Upper lobe of left lung (tissue), 4 donors: Measurements from ENCODE around the gene KPNA1.

Source experiments
- CTCF ChIP-seq, 6 experiments: fragments of 450-650 bp in 4 of 6; fragments of 200-600 bp in 2 of 6; sonication (generic) in 2 of 6; IDR thresholded peaks; one replicate each; pipeline ENCODE4 v1.5.1; 2016 to 2019; ENCODE audit warnings: antibody characterized with exemption in 6 of 6
- EP300 ChIP-seq, 4 donors: sonication (generic); formaldehyde crosslinking; IDR thresholded peaks; one replicate each; pipeline ENCODE4 v1.5.1; 2017; ENCODE audit warnings: antibody characterized with exemption in 4 of 4, control low read depth in 2 of 4
- POLR2A ChIP-seq, 4 donors: fragments of 450-650 bp; IDR thresholded peaks; one replicate each; pipeline ENCODE4 v1.5.1; 2016 to 2017; ENCODE audit warnings: antibody characterized with exemption in 4 of 4, mild to moderate bottlenecking in 2 of 4
- POLR2AphosphoS5 ChIP-seq, 2 donors: sonication (generic); formaldehyde crosslinking; IDR thresholded peaks; one replicate each; pipeline ENCODE4 v1.5.1; 2017; ENCODE audit warnings: antibody characterized with exemption in 2 of 2

GRCh38 chr3:122457706-122458105, 57.0 kb downstream of the KPNA1 start:
- TF ChIP-seq POLR2A (IDR thresholded peaks at IDR 0.05) (no peak), CTCF (IDR thresholded peaks at IDR 0.05) (no peak), EP300 (IDR thresholded peaks at IDR 0.05) (no peak), POLR2AphosphoS5 (IDR thresholded peaks at IDR 0.05) (no peak)
